Fibroblast of skin of left biceps (primary cell): ENCODE data around the gene MGMT.

Experiments used
- DNase-seq, 2 experiments: peaks; one replicate each; pipeline ENCODE4 v3.0.0-alpha.2; 2013; ENCODE audit warnings: low read depth in 2 of 2

The MGMT gene

GRCh38 chr10:129594811-129595210 is 127.8 kb downstream of the MGMT start:
- no peak for DNase-seq

GRCh38 chr10:129598413-129598812 is 131.4 kb downstream of the MGMT start:
- DNase-seq, result no peak

- no peak for DNase-seq
These were observed 132.1 kb downstream of the MGMT start for GRCh38 chr10:129599160-129599559.

DNA sequence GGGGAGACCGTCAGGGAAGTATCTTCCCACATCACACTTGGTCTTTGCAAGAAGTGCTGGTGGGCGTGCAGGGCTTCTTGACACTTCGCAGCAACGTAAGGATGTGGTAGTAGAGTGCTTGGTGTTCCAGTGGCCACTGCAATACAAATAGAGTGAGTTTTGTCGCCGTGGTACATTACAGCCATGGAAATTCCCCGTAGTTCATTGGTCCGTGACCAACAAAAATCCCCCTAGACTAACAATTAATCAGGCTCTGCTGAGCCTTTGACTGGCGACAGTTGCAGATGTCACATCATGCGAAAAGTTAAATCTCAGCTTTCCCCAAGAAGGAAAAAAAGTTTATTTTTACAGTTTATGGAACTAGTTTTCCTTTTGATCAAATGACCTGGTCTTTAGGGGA is 134.7 kb downstream of the MGMT start:
- no peak for DNase-seq

DNA sequence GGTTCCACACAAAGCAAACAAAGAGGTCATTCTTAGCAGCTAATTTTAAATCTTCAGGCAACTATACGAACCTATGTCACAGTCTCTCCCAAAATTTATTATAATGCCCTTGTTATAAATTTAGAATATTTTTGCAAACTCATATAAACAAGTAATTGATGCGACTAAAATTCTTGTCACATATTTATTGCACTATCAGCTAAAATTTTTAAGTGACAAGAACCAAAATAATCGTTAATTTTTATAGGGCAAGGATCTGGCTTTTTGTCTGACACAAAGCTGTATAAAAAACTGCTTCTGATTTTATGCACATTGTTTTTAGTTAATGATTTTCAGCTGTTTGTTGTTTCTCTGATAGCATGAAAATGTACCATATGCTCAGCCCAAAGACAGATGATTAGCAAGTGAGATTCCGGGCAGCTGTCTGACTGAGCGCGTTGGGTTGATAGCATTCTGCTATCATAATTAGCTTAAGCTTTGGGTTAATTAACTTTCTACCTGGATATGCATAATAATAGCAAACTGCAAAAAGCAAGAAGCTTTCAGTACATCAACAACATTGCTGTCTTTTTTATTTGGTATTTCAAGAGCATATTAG is 136.0 kb downstream of the MGMT start:
- no peak for DNase-seq

GRCh38 chr10:129604333-129605032 is 137.4 kb downstream of the MGMT start:
- no peak for DNase-seq

GRCh38 chr10:129605266-129605985 is 138.4 kb downstream of the MGMT start:
- DNase-seq, result no peak

DNA sequence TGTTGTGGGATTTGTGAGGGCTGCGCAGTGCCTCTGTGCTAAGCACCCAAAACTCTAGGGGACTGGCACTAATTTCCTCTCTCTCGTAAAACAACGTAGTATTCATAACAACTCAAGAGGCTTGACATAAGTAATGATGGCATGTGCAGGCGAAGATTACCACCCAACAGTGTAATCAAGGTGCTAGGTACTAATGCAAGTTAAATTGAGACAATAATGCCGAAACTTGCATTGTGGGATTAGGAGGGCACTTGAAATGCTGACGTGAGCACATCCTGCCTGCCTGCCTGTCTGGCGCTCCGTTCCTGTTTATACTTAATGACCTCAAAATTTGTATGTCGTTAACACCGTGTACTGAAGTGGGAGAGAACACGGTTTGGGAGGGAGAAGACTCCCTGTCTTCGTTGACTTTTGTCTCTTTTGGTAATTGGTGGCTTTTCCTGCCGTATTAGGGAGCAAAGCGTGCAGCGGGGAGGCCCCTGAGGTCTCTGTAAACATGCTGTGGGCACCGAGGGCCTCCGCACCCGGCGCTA is 139.0 kb downstream of the MGMT start:
- no peak for DNase-seq

GRCh38 chr10:129607607-129608109 is 140.6 kb downstream of the MGMT start:
- no peak for DNase-seq

GRCh38 chr10:129608653-129609052 is 141.6 kb downstream of the MGMT start:
- no peak for DNase-seq

- no peak for DNase-seq
These were observed 142.5 kb downstream of the MGMT start for GRCh38 chr10:129609551-129609950.

GRCh38 chr10:129612481-129613109 is 145.6 kb downstream of the MGMT start:
- no peak for DNase-seq

- no peak for DNase-seq
These were observed 146.4 kb downstream of the MGMT start for GRCh38 chr10:129613377-129613980.

DNA sequence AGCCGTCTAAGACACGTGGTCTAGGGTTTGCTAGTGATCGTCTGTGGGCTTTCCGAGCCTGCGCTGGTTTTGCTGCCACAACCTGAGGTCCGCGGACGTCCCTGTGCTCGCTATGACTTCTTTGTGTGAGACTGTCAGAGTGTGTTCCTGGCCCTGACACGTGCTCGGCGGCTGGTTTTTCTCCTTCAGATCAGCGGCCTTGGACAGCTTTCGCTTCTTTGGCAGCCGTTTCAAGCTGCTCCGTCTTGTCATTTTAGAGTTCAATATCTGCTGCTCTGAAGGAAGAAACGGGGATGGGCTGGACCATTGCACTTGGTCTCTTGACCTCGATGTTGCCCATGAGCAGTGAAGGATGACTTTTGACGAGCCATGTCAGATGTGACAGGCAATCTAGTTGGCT is 147.3 kb downstream of the MGMT start:
- no peak for DNase-seq

GRCh38 chr10:129615381-129615780 is 148.3 kb downstream of the MGMT start:
- no peak for DNase-seq

DNA sequence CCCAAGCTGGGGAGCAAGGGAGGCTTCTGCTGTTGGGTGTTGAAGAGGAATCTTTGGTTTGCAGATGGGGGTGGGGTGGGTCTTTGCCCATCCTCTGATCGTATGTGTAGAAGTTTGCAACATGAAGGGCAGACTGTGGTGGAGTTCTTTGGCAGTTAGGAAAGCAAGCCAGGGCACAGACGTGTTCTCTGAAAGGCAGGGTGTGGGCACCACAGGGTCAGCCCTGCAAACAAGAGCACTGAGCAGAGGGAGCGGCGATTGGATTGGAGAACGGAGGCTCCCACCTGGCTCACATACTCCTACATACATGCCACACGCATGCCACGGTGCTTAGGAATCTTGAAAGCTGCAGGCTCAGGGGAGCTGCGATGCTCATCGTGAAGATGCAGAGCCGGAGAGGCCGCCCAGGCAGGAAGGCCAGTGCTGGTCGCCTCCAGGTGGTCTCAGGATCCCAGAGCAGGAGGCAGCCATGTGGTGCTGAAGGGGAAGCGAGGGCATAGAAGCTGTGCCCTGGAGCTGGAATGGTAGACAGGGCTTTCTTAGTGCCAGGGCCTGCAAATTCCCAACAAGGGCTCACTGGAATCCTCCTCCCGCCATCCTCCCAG is 149.0 kb downstream of the MGMT start:
- no peak for DNase-seq

DNA sequence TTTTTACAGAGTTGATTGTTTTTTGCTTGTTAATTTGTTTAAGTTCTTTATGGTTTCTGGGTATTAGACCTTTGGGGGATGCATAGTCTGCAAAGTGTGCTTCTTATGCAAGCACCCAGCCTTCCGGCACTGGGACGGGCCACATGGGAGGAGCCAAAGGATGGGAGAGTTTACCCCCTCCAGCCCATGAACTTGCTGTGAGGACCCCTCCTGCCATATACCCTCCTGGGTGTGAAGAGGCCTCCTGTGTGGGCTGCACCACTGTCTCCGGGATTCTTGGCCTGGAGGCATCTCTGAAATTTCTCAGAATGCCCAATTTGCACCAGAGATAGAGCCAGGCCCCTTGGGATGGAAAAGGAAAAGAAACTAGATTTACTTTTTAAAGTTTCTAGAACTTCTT is 150.7 kb downstream of the MGMT start:
- DNase-seq, result no peak

- no peak for DNase-seq
These were observed 154.0 kb downstream of the MGMT start for GRCh38 chr10:129621062-129621461.

DNA sequence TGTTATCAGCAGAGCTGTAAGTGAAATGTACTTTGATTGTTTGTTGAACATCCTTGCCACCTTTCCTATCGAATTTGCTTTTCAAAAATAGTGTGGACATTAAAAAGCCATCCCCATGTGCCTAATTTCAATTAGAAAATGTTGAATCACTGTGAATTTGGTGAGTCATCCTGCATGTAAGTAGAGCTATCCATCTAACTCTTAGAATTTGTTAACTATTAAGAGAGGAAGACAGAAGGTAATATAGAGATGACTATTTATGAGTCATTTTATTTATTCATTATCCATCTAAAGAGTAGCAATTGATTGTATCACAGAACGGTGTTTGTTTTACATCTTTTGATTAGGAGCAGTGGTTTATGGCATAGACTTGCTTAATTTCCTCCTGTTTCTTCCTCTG is 154.7 kb downstream of the MGMT start:
- no peak for DNase-seq

DNA sequence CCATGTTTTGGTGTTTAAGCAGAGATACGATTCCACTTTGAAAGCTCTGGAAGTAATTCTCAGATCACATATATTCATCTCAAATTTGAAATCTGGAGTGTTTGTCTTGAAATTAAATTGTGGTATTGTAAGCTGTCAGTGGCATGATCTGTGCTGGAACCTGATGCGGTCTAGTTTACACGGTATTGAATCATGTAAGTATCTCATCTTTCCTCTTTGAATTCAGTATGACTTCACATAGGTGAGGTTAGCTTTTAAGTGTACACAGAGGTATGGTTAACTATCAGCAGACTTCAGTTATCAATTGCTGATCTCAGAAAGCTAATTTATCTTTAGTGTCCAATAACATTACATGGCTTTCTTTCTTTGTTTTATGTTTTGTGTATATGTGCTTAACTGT is 155.2 kb downstream of the MGMT start:
- no peak for DNase-seq

DNA sequence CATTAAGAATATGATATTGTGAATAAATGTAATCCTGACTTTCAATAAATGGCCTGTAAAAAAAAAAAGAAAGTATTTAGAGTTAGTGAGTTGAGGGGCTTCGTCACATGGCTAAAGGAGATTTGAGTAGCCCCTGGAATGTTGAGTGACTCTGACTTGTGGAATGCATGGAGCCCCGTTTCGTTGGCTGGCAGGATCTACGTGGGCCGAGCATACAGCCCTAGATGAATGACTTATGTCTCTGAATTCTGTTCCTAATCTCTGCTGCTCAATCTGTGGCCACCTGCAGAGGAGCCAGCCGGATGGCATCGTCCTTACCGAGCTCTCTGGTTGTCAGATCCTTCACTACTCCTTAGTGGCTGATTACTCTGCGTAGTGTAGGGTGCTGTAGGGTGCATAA is 155.7 kb downstream of the MGMT start:
- DNase-seq, result no peak
